T-helper 1 cell treated with Interleukin-12 subunit alpha and Interleukin-12 subunit beta and Interleukin-4 antibody, amounts not matched to agents 30 ng/mL and 1 ng/mL, for 36 hours (primary cell): ENCODE data around the gene EIF1. TPM values are rescaled to one million over a fixed set of nuclear protein-coding genes. Genes with fewer than 3 reads are reported as not detected.
"Not testable (repeated sequence)": the region's sequence is repeated elsewhere in the genome, so short reads cannot be mapped to it uniquely, and the experiment has no call there.

ENCODE experiments used
- intact Hi-C: fragments of 100-400 bp; cut with micrococcal nuclease; formaldehyde crosslinking; loops from one replicate; pipeline ENCODE4 v1.15.1; 2024
- total RNA-seq: library from RNA; stranded (reverse); gene quantifications from 2 replicates; pipeline ENCODE4 v1.2.3, GENCODE V29; 2022

Gene EIF1
- total RNA-seq, 1 donor from 2014 or later = 842 TPM

DNA sequence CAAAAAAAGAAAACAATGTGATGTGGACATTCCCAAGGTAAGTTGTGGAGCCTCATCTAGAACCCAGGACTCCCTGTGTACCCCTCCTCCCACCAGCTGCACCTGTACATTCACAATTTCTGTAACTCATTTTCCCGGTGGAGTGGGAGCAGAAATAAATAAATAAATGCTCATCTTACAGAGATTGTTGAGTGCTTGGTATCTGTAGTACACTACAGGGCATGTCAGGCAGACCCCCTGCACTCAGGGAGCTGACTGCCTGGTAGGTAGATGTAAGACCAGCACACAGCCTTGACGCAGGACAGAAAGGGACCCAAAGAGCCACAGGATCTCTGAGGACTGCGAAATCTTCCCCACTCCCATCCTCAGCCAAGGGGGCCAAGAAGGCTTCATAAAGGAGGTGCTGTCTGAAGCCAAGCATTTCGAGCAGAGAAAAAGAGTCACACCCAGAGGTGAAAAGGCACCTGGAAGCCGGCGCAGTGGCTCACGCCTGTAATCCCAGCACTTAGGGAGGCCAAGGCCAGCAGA lies 6.5 kb downstream of the EIF1 start:
- intact Hi-C loops = no loop called here

- intact Hi-C loops = loop anchor here (1.0 kb wide), 2 partner anchors 42 to 48 kb away; no protein-coding TSS in a partner anchor
Observed at GRCh38 chr17:41695954-41696757, 7.5 kb downstream of the EIF1 start.

GRCh38 chr17:41697122-41697962 lies 8.7 kb downstream of the EIF1 start:
- intact Hi-C loops = no loop called here

DNA sequence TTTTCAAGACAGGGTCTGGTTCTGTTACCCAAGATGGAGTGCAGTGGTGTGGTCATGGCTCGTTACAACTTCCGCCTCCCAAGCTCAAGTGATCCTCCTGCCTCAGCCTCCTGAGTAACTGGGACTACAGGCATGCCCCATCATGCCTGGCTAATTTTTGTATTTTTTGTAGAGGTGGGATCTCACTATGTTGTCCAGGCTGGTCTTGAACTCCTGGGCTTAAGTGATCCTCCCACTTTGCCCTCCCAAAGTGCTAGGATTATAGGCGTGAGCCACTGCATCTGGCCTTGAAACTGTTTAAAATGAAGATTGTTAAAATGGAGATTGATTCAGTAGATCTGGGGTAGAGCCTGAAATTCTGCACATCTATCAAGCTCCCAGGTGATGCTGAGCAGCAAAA lies 12.2 kb downstream of the EIF1 start:
- intact Hi-C loops = not testable (repeated sequence)

DNA sequence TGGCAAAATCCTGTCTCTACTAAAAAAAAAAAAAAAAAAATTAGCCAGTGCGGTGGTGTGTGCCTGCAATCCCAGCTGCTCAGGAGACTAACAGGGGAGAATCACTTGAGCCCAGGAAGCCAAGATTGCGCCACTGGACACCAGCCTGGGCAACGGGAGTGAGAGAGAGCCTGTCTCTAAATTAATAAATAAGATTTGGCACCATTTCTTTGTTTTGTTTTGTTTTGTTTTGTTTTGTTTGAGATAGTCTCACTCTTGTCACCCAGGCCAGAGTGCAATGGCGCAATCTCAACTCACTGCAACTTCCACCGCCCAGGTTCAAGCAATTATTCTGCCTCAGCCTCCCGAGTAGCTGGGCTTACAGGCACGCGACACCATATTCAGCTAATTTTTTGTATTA lies 14.0 kb downstream of the EIF1 start:
- intact Hi-C loops = no loop called here

DNA sequence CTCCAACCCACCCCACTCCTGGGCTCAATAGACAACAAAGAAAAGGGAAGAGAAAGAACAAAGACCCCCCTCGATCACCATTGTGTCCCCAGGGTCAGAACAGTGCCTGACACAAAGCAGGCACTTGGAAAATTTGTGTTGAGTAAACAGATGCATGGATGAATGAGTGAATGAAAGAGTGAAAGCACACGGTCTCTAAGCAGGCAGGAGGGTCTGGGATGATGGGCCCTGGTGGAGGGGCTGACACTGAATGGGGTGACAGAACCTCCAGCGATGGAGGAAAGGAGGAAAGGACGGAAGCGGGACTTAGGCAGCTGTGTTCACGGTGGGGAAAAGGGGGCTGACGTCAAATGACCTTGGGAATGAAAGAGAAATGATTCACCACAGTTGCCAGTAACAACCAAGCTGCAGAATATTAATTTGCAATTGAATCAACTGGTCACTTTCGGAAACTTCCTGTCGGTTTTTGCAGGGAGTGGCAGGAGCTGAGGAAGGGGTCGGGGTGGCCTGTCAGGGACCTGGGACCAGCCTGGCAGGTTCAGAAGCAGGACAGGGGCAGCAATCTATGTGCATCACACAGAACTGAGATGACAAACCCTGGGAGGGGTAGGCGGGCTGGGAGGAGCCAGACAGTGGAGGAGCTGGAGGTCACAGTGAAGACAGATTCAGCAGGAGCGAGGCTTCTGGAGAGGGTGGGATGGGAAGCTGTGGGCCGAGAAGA lies 16.7 kb downstream of the EIF1 start:
- intact Hi-C loops = no loop called here

GRCh38 chr17:41707803-41708669 lies 19.4 kb downstream of the EIF1 start:
- intact Hi-C loops = no loop called here

DNA sequence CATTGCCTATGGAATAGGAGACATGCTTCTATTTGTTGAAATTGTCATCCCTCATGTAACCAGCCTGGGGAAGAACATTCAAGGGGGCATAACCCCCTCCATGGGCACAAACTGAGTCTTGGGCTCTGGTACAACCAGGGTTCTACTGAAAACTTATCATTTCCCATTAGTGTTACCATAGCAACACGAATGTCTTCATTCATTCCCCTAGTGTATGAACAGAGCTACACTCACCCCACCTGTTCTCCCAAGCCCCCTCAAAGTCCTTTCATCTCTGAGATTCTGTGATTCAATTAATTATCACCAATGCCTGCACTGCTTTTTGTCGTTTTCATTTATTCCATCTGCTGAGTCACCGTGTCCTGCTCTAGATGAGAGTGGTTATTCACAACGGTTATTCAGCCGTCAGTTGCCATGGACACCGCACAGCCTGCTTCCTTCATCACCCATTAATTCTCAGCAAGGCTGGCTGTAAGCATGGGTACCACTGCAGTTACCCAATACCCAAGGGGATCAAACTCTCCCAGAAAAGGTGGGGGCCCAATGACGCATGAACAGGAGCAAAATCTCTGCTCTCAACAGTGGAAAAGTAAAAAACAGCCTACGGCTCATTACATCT lies 21.9 kb downstream of the EIF1 start:
- intact Hi-C loops = no loop called here

DNA sequence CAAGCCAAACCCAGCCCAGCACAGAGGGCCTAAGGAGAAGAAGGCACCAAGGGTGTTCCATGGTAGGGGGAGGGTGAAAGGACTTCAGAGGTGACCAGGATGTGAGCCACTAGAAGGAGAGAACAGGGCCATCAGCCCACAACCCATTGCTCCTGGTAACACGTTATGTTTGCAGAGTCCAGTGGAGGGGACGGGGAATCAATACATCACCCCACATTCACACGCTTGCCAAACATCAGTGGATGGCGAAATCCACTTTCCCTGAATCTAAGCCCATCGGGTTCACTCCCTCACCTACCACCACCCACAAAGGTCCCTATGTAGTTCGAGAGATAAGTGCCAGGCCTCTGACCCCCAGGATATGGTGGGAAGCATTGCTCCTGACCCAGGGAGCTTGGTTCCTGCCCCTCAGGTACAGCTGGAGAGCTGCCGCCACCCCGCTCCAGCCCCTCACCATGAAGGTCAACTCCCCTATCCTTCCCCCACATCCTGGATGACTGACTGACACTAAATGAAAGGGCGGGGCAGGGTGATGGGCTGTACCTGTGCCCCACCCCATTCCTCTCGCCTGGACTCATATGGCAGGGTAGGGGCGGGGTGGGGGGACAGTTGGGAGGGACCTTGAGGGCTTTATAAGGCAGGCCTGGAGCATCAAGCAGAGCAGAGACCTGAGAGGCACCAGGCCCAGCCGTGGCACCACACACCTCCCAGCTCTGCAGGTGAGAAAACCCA lies 23.1 kb downstream of the EIF1 start, which contains the start of gene GAST:
TSS of gene GAST (plus strand) at position 663 of the 732 bp plus-strand sequence. CDS start 3,106 bp downstream, outside the sequence.
- intact Hi-C loops = no loop called here

GRCh38 chr17:41717408-41718286 lies 29.0 kb downstream of the EIF1 start:
- intact Hi-C loops = no loop called here

GRCh38 chr17:41718287-41718645 lies 29.6 kb downstream of the EIF1 start:
- intact Hi-C loops = no loop called here

GRCh38 chr17:41722231-41722630 lies 33.5 kb downstream of the EIF1 start:
- intact Hi-C loops = no loop called here

DNA sequence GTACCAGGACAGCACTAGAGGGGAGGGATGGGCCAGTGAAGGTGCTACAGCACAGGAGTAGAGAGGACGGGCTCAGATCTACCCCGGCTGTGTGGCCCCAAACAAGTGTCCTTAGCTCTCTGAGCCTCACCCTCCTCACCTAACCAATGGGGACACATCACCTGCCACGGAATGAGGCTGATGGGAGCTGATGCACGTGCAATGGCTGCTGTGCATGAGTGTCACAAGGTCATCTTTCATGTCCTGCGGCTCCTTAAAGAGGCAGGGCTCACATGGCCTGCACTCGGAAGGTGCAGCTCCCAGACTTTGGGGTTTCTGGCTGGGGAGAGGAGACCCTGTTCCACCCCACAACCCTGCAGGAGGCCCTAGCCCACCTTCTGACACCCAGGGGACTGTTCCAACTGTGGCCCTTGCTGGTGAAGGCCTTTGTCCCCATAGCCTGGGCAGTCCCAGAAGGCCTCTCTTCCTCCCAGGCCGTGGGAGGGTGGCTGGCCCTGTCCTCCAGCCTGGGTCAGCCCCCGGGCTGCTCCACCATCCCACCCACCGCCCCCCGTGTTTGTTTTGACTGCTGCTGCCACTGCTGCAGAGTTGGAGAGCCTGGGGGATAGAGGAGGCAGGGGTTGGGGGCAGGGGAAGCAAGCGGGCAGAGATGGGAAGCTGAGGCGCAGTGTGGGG lies 35.3 kb downstream of the EIF1 start:
- intact Hi-C loops = no loop called here

- intact Hi-C loops = no loop called here
Observed at GRCh38 chr17:41724476-41725050, 35.9 kb downstream of the EIF1 start.

- intact Hi-C loops = no loop called here
Observed at GRCh38 chr17:41725134-41725533, 36.4 kb downstream of the EIF1 start.

GRCh38 chr17:41728056-41728455 lies 39.4 kb downstream of the EIF1 start:
- intact Hi-C loops = no loop called here

GRCh38 chr17:41730479-41730878 lies 41.8 kb downstream of the EIF1 start:
- intact Hi-C loops = no loop called here
